ENCODE results near the gene CYP27B1.

Gene CYP27B1

GRCh38 chr12:57751788-57752667 is 14.8 kb downstream of the CYP27B1 start, which contains the start of gene CDK4:
CDK4 (minus strand) TSS chr12:57752310; CDS start chr12:57751717, 593 bp downstream.
- DNase-seq (ENCODE audit: low spot score), result peak; percentile 99

DNA sequence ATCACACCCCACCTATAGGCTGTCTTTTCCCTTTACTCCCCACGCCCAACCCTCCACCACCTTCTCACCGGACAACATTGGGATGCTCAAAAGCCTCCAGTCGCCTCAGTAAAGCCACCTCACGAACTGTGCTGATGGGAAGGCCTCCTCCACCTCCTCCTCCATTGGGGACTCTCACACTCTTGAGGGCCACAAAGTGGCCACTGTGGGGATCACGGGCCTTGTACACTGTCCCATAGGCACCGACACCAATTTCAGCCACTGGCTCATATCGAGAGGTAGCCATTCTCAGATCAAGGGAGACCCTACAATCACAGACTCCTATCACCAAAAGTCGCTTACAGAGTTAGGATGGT is 15.5 kb downstream of the CYP27B1 start:
- no peak for DNase-seq (ENCODE audit: low spot score)

- no peak for DNase-seq (ENCODE audit: low spot score)
Measured at GRCh38 chr12:57750561-57751431, 16.1 kb downstream of the CYP27B1 start.

DNA sequence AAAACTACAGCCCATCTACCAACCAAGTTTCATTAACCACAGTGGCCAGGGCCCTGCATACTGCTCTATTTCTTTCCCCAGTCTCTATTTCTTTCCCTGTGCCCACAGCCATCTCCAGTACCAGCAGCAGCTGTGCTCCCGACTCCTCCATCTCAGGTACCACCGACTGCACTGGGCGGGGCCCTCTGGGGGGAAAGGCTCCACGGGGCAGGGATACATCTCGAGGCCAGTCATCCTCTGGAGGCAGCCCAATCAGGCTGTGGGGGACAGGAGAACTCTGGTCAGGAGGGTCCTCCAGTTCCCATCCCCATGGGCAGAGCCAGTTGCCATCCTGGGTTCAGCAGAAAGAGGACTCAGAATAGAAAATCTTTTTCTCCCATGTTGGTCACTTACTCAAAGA is 17.8 kb downstream of the CYP27B1 start:
- DNase-seq (ENCODE audit: low spot score), result no peak

DNA sequence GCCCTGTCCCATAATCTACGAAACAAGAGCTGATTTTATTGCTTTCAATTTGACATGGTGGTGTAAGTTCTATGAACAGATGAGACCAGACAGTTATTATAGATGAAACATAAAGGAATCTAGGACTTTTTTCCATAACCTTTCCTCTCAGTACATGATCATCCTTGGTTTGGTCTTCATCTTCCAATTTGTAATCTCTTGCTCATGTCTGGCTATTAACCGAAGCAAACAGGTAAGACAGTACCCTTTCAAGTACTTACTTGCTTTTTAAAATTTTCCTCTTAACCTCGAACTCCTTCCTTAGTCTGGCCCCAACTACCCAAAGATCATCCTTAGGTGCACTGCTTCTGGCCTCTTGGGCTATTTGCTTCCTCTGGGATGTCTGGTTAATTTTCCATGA is 20.9 kb downstream of the CYP27B1 start:
- no peak for DNase-seq (ENCODE audit: low spot score)

GRCh38 chr12:57745485-57745881 is 21.4 kb downstream of the CYP27B1 start:
- DNase-seq (ENCODE audit: low spot score), result no peak

GRCh38 chr12:57744777-57745484 is 21.9 kb downstream of the CYP27B1 start, which contains the start of gene TSPAN31:
TSPAN31 (plus strand) TSS chr12:57745039; CDS start chr12:57745155, 116 bp downstream.
- peak; percentile 98 for DNase-seq (ENCODE audit: low spot score)

DNA sequence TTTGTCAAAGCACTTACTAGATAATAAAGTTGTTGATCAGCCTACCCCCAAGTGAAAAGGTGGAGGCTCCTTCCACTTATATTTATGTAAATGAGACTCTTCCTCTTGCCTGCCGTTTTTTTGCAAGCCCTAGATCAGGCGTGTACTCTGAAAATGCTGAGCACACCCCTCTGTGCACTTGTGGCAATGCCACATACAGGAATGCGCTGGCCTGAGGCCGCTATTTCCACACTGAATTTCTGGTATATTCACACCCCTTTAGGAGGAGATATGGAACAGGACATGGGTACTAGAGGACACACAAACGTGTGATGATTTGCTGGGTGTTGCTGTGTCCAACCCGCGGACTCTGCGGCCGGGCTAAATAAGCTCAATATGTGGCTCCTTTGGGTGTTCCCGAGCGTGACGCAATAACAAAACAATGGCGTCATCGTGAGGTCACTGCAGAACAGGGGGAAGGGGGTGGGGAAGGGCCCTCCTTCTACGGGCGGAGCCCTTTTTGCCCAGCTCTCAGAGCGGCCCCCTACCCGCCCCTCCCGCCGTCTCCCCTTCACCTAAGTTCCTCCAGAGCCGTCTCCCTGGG is 22.6 kb downstream of the CYP27B1 start:
- DNase-seq (ENCODE audit: low spot score), result no peak

GRCh38 chr12:57743769-57744168 is 23.1 kb downstream of the CYP27B1 start:
- DNase-seq (ENCODE audit: low spot score), result no peak

DNA sequence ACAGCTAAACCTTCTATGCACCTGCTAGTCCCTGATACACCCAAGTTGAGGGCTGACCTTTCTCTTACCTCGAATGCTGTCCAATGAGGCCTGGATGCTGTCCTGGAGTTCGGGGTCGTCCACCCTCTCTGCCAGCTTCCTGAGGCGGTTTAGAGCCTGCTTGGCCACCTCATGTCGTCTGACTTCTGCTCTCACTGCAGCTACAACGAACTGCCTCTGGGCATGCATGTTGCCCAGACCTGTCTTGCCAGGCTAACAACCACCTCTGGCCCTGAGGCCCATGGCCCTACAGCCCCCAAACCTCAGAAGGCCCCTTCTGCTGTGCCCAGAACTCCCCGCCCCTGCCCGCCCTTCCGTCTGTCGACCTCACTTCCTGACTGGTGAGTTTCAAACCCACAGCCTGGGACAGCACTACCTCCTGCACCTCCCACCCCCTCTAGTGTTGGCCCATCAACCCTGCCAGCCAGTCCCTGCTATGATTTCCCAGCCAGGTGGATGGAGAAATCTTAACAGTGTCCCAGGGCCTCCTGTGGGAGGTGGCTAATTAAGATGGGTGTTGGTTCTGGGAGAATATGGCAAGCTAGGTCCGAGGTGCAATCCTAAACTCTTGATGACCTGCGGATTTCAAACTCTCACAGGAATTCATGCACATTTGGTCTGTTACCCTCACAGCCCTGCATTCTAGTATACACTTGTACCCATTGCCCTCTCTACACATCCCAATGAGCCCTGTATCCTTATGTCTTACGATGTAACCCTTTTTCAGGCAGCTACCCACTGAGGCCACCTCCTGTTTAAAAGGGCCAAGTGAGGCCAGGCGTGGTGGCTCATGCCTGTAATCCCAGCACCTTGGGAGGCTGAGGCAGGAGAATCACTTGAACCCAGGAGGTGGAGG is 24.8 kb downstream of the CYP27B1 start:
- peak; percentile 86 for DNase-seq (ENCODE audit: low spot score)

DNA sequence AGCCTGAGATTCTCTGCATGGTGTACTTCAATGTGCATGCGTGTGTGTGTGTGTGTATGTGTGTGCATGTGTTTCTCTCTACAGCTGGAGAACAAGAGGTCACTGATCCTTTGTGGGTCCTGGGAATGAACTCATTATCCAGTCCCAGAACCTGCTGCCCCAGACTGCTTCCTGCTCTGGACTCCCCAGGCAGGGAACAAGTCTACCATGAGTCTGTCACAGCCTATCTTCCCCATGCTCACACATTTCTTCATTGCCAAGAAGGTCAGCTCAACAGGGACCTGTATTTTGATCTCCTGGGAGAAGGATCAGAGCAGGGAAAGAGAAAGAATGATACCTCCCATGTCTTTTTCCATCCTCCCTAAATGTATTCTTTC is 25.5 kb downstream of the CYP27B1 start:
- no peak for DNase-seq (ENCODE audit: low spot score)

GRCh38 chr12:57740656-57741412 is 26.0 kb downstream of the CYP27B1 start:
- peak; percentile 67 for DNase-seq (ENCODE audit: low spot score)

- no peak for DNase-seq (ENCODE audit: low spot score)
Measured at GRCh38 chr12:57739914-57740538, 26.9 kb downstream of the CYP27B1 start.

DNA sequence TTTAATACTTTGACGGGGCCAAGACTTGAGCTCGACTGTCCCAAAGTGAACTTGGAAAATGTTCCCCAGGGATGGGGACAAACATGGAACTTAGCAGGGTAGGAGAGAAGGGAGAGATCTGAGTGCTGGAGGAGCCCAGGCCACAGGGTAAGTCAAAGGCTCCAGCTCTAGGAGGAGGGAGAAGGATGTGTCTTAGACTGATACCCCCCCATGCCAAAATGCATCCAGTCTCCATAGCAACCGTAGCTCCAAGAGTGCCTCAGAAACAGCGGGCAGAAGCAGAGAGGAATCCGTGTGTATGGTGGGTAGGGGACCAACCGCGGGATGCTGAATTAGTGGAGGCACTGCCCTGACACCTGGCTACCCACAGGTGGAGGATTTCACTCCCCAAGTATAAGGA is 27.5 kb downstream of the CYP27B1 start:
- DNase-seq (ENCODE audit: low spot score), result no peak

DNA sequence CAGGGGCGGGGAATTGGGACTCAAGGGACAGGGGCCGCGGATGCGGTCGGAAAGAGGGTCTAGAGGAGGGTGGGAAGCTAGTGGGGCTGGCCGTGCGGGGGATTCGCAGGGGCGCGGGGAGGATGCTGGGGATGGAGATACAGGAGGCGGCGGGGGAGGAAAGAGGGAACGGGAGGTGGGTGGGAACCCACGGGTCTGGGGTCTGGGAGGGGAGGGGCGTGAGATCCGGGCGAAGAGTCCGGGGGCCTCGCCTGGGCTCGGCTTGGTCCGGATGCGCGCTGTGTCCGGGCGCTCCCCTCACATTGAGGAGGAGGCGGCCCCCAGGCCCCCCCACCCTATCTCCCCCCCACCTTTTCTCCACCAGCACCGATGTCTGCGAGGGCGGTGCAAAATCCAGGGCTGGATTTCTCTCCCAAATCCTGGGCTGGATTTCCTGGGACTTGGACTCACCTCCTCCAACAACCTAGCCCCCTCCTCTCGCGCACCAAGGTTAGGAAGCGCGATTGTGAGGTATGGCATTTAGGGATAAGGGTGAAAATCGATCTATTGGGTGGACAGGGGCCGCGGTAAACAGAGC is 28.1 kb downstream of the CYP27B1 start, which contains the start of gene AGAP2:
Gene AGAP2 (minus strand): TSS at position 82 of the 577 bp plus-strand sequence. CDS start 496 bp downstream, outside the sequence.
- no peak for DNase-seq (ENCODE audit: low spot score)

- no peak for DNase-seq (ENCODE audit: low spot score)
Measured at GRCh38 chr12:57737467-57738460, 29.1 kb downstream of the CYP27B1 start.

DNA sequence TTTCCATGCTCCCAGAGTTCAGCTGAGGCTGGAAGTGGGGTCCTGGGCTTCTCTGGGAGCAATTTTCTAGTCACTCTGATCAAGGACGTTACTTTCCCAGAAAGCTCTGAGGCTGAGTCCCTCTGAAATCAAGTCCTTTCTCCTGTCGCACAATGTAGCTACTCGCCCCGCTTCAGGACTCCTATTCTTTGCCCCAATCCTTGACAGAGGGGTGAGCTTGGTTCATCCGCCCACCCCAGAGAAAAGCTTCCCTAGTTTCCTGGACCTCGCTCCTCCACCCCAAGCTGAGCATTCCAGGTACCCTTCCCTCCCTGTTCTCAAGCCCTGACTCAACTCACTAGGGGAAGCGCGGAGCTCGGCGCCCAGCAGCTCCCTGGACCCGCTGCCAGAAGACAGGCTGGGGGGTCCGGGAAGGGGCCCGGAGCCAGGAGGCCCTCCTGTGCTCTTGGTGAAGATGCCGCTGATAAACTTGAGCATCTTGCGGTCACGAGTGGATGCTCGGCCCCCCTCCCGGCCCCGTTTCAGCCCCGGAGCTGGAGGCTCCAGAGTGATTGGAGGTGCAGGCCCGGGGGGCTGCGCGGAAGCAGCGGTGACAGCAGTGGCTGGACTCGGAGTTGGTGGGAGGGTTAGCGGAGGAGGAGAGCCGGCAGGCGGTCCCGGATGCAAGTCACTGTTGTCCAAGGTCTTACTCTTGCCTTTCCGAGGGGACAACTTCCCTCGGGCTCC is 30.0 kb downstream of the CYP27B1 start:
- no peak for DNase-seq (ENCODE audit: low spot score)
